HepG2 (cell line): ENCODE results near the gene PIGL. TPM values are rescaled to one million over a fixed set of nuclear protein-coding genes. Genes with fewer than 3 reads are reported as not detected.

ENCODE experiments used
- ATAC-seq: fragments of 200-7000 bp; cut with Tn5 transposase; 3 replicates; pipeline ENCODE4 v1.9.1; 2020; ENCODE audit warnings: mild to moderate bottlenecking, moderate library complexity
- BruUV-seq: library from RNA; stranded (reverse); fragments of 400-500 nt; replicated peaks from 2 replicates; lab custom pipeline; 2021; lab: Mats Ljungman, UMichigan
- CTCF ChIA-PET: fragments of 300-600 bp; formaldehyde crosslinking; extraction: SDS; loops from one replicate; lab custom pipeline; 2021; ENCODE audit warnings: low total read pairs, inconsistent platforms, low intra/inter-chr PET ratio; lab: Yijun Ruan, JAX
- POLR2A ChIA-PET: fragments of 350-600 bp; sonication (Branson Sonifier 250); formaldehyde crosslinking; loops from one replicate; lab custom pipeline; 2020; ENCODE audit warnings: antibody characterized with exemption, inconsistent platforms; lab: Yijun Ruan, JAX
- DNase-seq: peaks from one replicate; pipeline ENCODE4 v3.0.0-alpha.2; 2015; ENCODE audit warnings: low spot score
- FAIRE-seq: peaks from 3 replicates; lab custom pipeline; 2011; peaks lifted over from hg19 to GRCh38; lab: Jason Lieb, UNC
- H2AFZ ChIP-seq: one replicate; pipeline ENCODE4 v1.6.1; 2011; ENCODE audit warnings: low read length, inconsistent platforms
- H3K27ac ChIP-seq: fragments of 300-600 bp; 3 replicates; pipeline ENCODE4 v1.8.0; 2011; ENCODE audit warnings: mixed run types, mild to moderate bottlenecking, mixed read lengths, low read length, inconsistent platforms; ENCODE audit not compliant: insufficient read depth; ENCODE audit errors: extremely low read length
- H3K27me3 ChIP-seq, 2 experiments: fragments of 200-600 bp in 1 of 2; 2 replicates in 1 of 2; 3 replicates in 1 of 2; pipeline versions ENCODE4 v1.6.0 to v1.8.0; 2011; ENCODE audit warnings: low read length in 2 of 2, mild to moderate bottlenecking in 2 of 2, moderate library complexity in 2 of 2, inconsistent platforms in 1 of 2; ENCODE audit not compliant: insufficient read depth in 2 of 2, control insufficient read depth in 1 of 2
- H3K36me3 ChIP-seq, 2 experiments: fragments of 200-600 bp in 1 of 2; replicated peaks in 1 of 2; 2 replicates in 1 of 2; 3 replicates in 1 of 2; pipeline versions ENCODE4 v1.5.1 to v1.8.0; 2011; ENCODE audit warnings: low read length in 2 of 2, inconsistent platforms in 1 of 2; ENCODE audit not compliant: insufficient read depth in 2 of 2, control insufficient read depth in 1 of 2
- H3K4me1 ChIP-seq: 2 replicates; pipeline ENCODE4 v1.5.1; 2012; ENCODE audit warnings: low read length, inconsistent platforms; ENCODE audit not compliant: insufficient read depth
- H3K4me2 ChIP-seq: 2 replicates; pipeline ENCODE4 v1.6.0; 2011; ENCODE audit warnings: low read depth, low read length, inconsistent platforms
- H3K4me3 ChIP-seq, 3 experiments: fragments of 200-600 bp in 1 of 3; sonication (generic), shearing (Covaris generic) in 1 of 3; replicated peaks in 1 of 3; 2 replicates each; pipeline ENCODE4 v1.5.1; 2011 to 2016; ENCODE audit warnings: low read length in 3 of 3, inconsistent platforms in 2 of 3, low read depth in 2 of 3, mild to moderate bottlenecking in 2 of 3, control low read depth in 1 of 3, mixed read lengths in 1 of 3; ENCODE audit not compliant: insufficient read depth in 1 of 3
- H3K79me2 ChIP-seq: one replicate; pipeline ENCODE4 v1.6.1; 2011; ENCODE audit warnings: low read length, inconsistent platforms; ENCODE audit not compliant: insufficient read depth
- H3K9ac ChIP-seq: 2 replicates; pipeline ENCODE4 v1.6.0; 2011; ENCODE audit warnings: mild to moderate bottlenecking, low read depth, low read length, inconsistent platforms; ENCODE audit not compliant: insufficient read depth
- H3K9me3 ChIP-seq: 2 replicates; pipeline ENCODE4 v1.5.1; 2012; ENCODE audit warnings: mild to moderate bottlenecking, low read length
- H4K20me1 ChIP-seq: 2 replicates; pipeline ENCODE4 v1.6.0; 2011; ENCODE audit warnings: inconsistent platforms, mild to moderate bottlenecking, low read length, moderate library complexity; ENCODE audit not compliant: insufficient read depth
- ARID2 ChIP-seq: sonication (generic); formaldehyde crosslinking; IDR thresholded peaks from 2 replicates; pipeline ENCODE4 v1.8.1; 2022; ENCODE audit warnings: mild to moderate bottlenecking, missing genetic modification reagents, borderline replicate concordance
- ELF1 ChIP-seq: sonication (generic); formaldehyde crosslinking; IDR thresholded peaks from 2 replicates; pipeline ENCODE4 v1.4.0; 2020; ENCODE audit warnings: missing genetic modification reagents
- HDAC1 ChIP-seq: sonication (generic); formaldehyde crosslinking; IDR thresholded peaks from 2 replicates; pipeline ENCODE4 v1.5.1; 2020; ENCODE audit warnings: mild to moderate bottlenecking, missing genetic modification reagents
- RNF219 ChIP-seq: sonication (generic); formaldehyde crosslinking; IDR thresholded peaks from 2 replicates; pipeline ENCODE4 v1.5.0; 2020; ENCODE audit warnings: mild to moderate bottlenecking, missing genetic modification reagents
- SIN3A ChIP-seq: IDR thresholded peaks from 2 replicates; pipeline ENCODE4 v1.6.1; 2011; ENCODE audit warnings: low read depth, mild to moderate bottlenecking, control low read depth, low read length, borderline replicate concordance
- TFE3 ChIP-seq: IDR thresholded peaks from 2 replicates; pipeline ENCODE4 v1.6.1; 2016
- ZNF24 ChIP-seq: fragments of 450-650 bp; IDR thresholded peaks from 2 replicates; pipeline ENCODE4 v1.6.1; 2017; ENCODE audit warnings: antibody characterized with exemption, mild to moderate bottlenecking
- ZNF414 ChIP-seq: sonication (generic); formaldehyde crosslinking; IDR thresholded peaks from 2 replicates; pipeline ENCODE4 v1.5.0; 2020; ENCODE audit warnings: missing genetic modification reagents
- WGBS: methylation state at CpG from one replicate; pipeline ENCODE4 v1.1.6; 2017; ENCODE audit warnings: low lambda C conversion rate; 5-methylcytosine and 5-hydroxymethylcytosine counted together
- in situ Hi-C: cut with HindIII; loops from 2 replicates; pipeline ENCODE4 v1.10.0; 2017; ENCODE audit warnings: low pct_unique_long_range_greater_than_20kb; ENCODE audit not compliant: extremely low pct_ligation_motif_present
- intact Hi-C: fragments of 100-400 bp; cut with micrococcal nuclease; formaldehyde crosslinking; loops from one replicate; pipeline ENCODE4 v1.10.0; 2022; ENCODE audit not compliant: unreplicated experiment
- polyA plus RNA-seq, 8 experiments: library from polyadenylated mRNA; depleted of rRNA in 3 of 8; stranded (reverse) in 7 of 8; unstranded in 1 of 8; fragments of >200 nt; fragmentation: Illumina TruSeq in 4 of 8; extraction: Trizol in 4 of 8; gene quantifications; 2 replicates each; pipeline versions ENCODE4 v1.2.1 to v1.2.3, GENCODE V29; 2011 to 2016; ENCODE audit warnings: low read depth in 4 of 8, missing spikeins in 1 of 8, mixed read lengths in 1 of 8; ENCODE audit not compliant: insufficient read depth in 1 of 8
- total RNA-seq, 5 experiments: library from RNA; depleted of rRNA; stranded (reverse); fragments of >200 nt; fragmentation: Illumina TruSeq; extraction: Trizol; gene quantifications; 2 replicates each; pipeline ENCODE4 v1.2.3, GENCODE V29; 2016; ENCODE audit warnings: low read depth in 1 of 5

PIGL gene
- total and polyA plus RNA-seq, 2 of the 13 experiments (the other 11 are each of a cell fraction or from before 2014, with no cell fraction given): 28.5 to 63.8 TPM

GRCh38 chr17:16214190-16215001, 2.6 kb upstream of the PIGL start:
- no peak overlapping the region for H2AFZ ChIP-seq
- H3K27me3 ChIP-seq: no peaks in the 10 kb centered on the region; a peak in 1 of 5 replicates
- peaks cover 88% of the 10 kb centered on the region for H3K79me2 ChIP-seq
- peak overlapping the region; percentile 82 for H3K4me2 ChIP-seq
- in situ Hi-C loops (no loop called here), intact Hi-C loops (loop anchor here (1.0 to 5.0 kb wide), 2 partner anchors 72 to 138 kb away; partner anchors contain the start of gene CENPV)
- CTCF ChIA-PET: no interaction called here
- no peak for DNase-seq
- ATAC-seq: no peak; the same call in 2 of the 3 replicates
- BruUV-seq: no TSS peak
- peaks cover 23% of the 10 kb centered on the region; the same call in 1 of the 2 replicates for H4K20me1 ChIP-seq
- H3K4me3 ChIP-seq: peak overlapping the region; percentile 84 to 91 (median 88)
- peak overlapping the region; percentile 92 for H3K9ac ChIP-seq
- no peak for TF ChIP-seq SIN3A
- TF ChIP-seq HDAC1: peak; percentile 35; the same call in 1 of the 2 replicates
- peak; percentile 69; the same call in 1 of the 2 replicates for TF ChIP-seq ZNF24
- TF ChIP-seq TFE3: 0 out of 2 replicates have a peak, but pooled peaks have one; percentile 2
- 0 out of 2 replicates have a peak, but pooled peaks have one; percentile 1 for TF ChIP-seq ARID2 (CRISPR knock-in tag)
- TF ChIP-seq RNF219 (CRISPR knock-in tag): no peak
- no peak for TF ChIP-seq ELF1 (CRISPR knock-in tag)
- TF ChIP-seq ZNF414 (CRISPR knock-in tag): 0 out of 2 replicates have a peak, but pooled peaks have one; percentile 24
- TF ChIP-seq, all 625 proteins: peak for 5
- Histone ChIP-seq H3K27ac (peak overlapping the region; percentile 99), H3K4me1 (peaks cover 39% of the 10 kb centered on the region), H3K9me3 (no peaks in the 10 kb centered on the region), H3K36me3 (no peaks in the 10 kb centered on the region)
- WGBS: 2% methylated on average over 16 of the region's 16 CpGs
- POLR2A ChIA-PET: interaction anchor here (1.0 to 6.3 kb wide), 8 partner anchors 8 to 138 kb away, joined by 3 to 77 read pairs (median 10); partner anchors contain the start of gene CENPV
- FAIRE-seq: no peak
